PC-9 (cell line): ENCODE results near the gene ASTL. TPM values are rescaled to one million over a fixed set of nuclear protein-coding genes. Genes with fewer than 3 reads are reported as not detected.

Source experiments
- BruUV-seq: library from RNA; stranded (reverse); fragments of 400-500 nt; replicated peaks from 2 replicates; lab custom pipeline; 2021; lab: Mats Ljungman, UMichigan
- CTCF ChIA-PET: fragments of 300-600 bp; sonication (Branson Sonifier 250); formaldehyde crosslinking; loops from one replicate; lab custom pipeline; 2022; ENCODE audit warnings: antibody characterized with exemption; lab: Charles Lee
- POLR2A ChIA-PET: fragments of 300-600 bp; sonication (Branson Sonifier 250); formaldehyde crosslinking; loops from one replicate; lab custom pipeline; 2022; ENCODE audit warnings: antibody characterized with exemption; ENCODE audit not compliant: unreplicated experiment; lab: Charles Lee
- DNase-seq, 2 experiments: peaks; one replicate each; pipeline versions ENCODE4 v3.0.0 to v3.0.0-alpha.2; 2015 to 2022; ENCODE audit warnings: mixed read lengths in 1 of 2
- H2AFZ ChIP-seq: fragments of 200-600 bp; sonication (generic); 2 replicates; pipeline ENCODE4 v1.8.1; 2017; ENCODE audit warnings: antibody characterized with exemption
- H3F3A ChIP-seq: fragments of 200-600 bp; sonication (generic); 2 replicates; pipeline ENCODE4 v1.8.1; 2017; ENCODE audit warnings: antibody characterized with exemption, mild to moderate bottlenecking, low read depth; ENCODE audit not compliant: insufficient read depth
- H3K27ac ChIP-seq: fragments of 200-600 bp; sonication (generic); 2 replicates; pipeline ENCODE4 v1.6.1; 2016; ENCODE audit warnings: mixed run types
- H3K27me3 ChIP-seq: fragments of 200-600 bp; sonication (generic); 2 replicates; pipeline ENCODE4 v1.6.1; 2016; ENCODE audit warnings: low read depth, mixed run types; ENCODE audit not compliant: insufficient read depth
- H3K36me3 ChIP-seq: fragments of 200-600 bp; sonication (generic); 2 replicates; pipeline ENCODE4 v1.6.1; 2016; ENCODE audit warnings: low read depth, mixed run types
- H3K4me1 ChIP-seq: fragments of 200-600 bp; sonication (generic); replicated peaks from 2 replicates; pipeline ENCODE4 v1.6.1; 2016; ENCODE audit warnings: mixed run types; ENCODE audit not compliant: insufficient read depth
- H3K4me2 ChIP-seq: fragments of 200-600 bp; sonication (generic); 2 replicates; pipeline ENCODE4 v1.6.1; 2017; ENCODE audit warnings: mixed run types
- H3K4me3 ChIP-seq: fragments of 200-600 bp; sonication (generic); 2 replicates; pipeline ENCODE4 v1.6.1; 2016; ENCODE audit warnings: mixed run types
- H3K79me2 ChIP-seq: fragments of 200-600 bp; sonication (generic); 2 replicates; pipeline ENCODE4 v1.6.1; 2017; ENCODE audit warnings: low read depth, mixed run types
- H3K9me2 ChIP-seq: fragments of 200-600 bp; sonication (generic); 2 replicates; pipeline ENCODE4 v1.8.1; 2017; ENCODE audit warnings: mild to moderate bottlenecking; ENCODE audit not compliant: insufficient read depth
- H3K9me3 ChIP-seq: fragments of 200-600 bp; sonication (generic); 2 replicates; pipeline ENCODE4 v1.8.1; 2016; ENCODE audit warnings: low read depth; ENCODE audit not compliant: insufficient read depth
- H4K20me1 ChIP-seq: fragments of 200-600 bp; sonication (generic); 2 replicates; pipeline ENCODE4 v1.8.1; 2017; ENCODE audit not compliant: insufficient read depth
- EZH2 ChIP-seq: fragments of 200-600 bp; sonication (generic); IDR thresholded peaks from 2 replicates; pipeline ENCODE4 v1.8.0; 2017; ENCODE audit warnings: antibody characterized with exemption, low read depth
- intact Hi-C: fragments of 100-400 bp; cut with micrococcal nuclease; formaldehyde crosslinking; loops from one replicate; pipeline ENCODE4 v1.10.0; 2022; ENCODE audit not compliant: unreplicated experiment
- total RNA-seq: library from RNA; stranded (reverse); gene quantifications from 2 replicates; pipeline ENCODE4 v1.2.3, GENCODE V29; 2021
- TF ChIP-seq, protein P1 (sequence below): fragments of 200-600 bp; sonication (generic); conservative IDR thresholded peaks from 2 replicates; pipeline ENCODE4 v1.6.1; 2017; ENCODE audit warnings: mixed run types, antibody characterized with exemption, mild to moderate bottlenecking, moderate library complexity

The ASTL gene
- total RNA-seq, 1 experiment from 2014 or later = not detected

GRCh38 chr2:96156011-96156820 lies 17.9 kb upstream of the ASTL start:
- no peak for DNase-seq
- intact Hi-C loops = no loop called here
- Histone ChIP-seq H3K79me2 (no peaks in the 10 kb centered on the region), H3K4me3 (no peak overlapping the region), H3K4me2 (no peak overlapping the region), H2AFZ (no peak overlapping the region), H3K36me3 (no peaks in the 10 kb centered on the region), H3K9me3 (no peaks in the 10 kb centered on the region), H3F3A (no peaks in the 10 kb centered on the region), H3K9me2 (no peaks in the 10 kb centered on the region), H3K27me3 (peaks cover 24% of the 10 kb centered on the region; the same call in 1 of the 2 replicates), H4K20me1 (no peaks in the 10 kb centered on the region), H3K4me1 (no peaks in the 10 kb centered on the region), H3K27ac (no peak overlapping the region)
- CTCF ChIA-PET = no interaction called here
- POLR2A ChIA-PET = no interaction called here
- BruUV-seq = no TSS peak
- TF ChIP-seq EZH2 = no peak
- TF ChIP-seq, protein P1, sequence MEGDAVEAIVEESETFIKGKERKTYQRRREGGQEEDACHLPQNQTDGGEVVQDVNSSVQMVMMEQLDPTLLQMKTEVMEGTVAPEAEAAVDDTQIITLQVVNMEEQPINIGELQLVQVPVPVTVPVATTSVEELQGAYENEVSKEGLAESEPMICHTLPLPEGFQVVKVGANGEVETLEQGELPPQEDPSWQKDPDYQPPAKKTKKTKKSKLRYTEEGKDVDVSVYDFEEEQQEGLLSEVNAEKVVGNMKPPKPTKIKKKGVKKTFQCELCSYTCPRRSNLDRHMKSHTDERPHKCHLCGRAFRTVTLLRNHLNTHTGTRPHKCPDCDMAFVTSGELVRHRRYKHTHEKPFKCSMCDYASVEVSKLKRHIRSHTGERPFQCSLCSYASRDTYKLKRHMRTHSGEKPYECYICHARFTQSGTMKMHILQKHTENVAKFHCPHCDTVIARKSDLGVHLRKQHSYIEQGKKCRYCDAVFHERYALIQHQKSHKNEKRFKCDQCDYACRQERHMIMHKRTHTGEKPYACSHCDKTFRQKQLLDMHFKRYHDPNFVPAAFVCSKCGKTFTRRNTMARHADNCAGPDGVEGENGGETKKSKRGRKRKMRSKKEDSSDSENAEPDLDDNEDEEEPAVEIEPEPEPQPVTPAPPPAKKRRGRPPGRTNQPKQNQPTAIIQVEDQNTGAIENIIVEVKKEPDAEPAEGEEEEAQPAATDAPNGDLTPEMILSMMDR = no peak

DNA sequence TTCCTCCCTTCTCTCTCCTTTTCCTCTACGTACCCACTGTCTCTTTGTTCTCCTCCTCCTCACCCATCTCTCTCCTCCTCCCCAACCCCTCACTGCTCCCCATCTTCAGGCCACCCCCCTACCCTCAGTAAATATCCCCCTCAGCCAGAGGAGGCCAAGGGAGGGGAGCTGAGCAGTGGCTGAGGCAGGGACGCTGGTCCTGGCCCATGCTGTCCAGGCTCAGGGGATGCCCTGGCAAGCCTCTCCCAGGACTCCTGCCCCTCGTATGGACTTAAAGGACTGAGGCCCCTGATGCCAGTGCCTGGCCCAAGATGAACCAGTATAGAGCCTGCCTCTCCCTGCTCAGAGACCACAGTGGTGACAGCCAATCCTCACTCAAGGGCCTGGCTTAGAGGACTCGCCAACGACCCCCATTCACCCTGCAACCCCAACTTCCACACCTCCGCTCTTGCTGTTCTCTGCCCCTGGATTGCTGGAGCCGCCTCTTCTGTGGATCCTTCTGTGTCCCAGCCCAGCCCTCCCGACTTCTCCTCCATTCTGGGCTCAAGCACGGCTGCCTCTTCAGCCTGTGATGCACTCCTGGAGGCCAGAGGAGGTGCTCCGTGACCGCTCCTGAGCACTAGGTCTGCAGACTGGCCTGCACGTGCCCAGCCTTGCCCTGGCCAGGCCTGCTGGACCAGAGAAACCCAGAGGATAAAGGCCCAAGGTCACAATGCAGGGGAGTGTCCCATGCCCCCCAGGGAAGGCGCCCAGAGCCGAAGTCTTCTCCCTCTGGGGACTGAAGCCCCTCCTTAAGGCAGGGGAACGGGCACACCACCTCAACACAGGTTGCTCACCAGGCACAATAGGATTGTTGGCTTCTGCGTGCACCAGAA lies 16.4 kb upstream of the ASTL start:
- Histone ChIP-seq H3K4me1 (no peaks in the 10 kb centered on the region), H3K27ac (no peak overlapping the region), H3K79me2 (no peaks in the 10 kb centered on the region), H3K4me3 (no peak overlapping the region), H3K9me2 (no peaks in the 10 kb centered on the region), H3K36me3 (no peaks in the 10 kb centered on the region), H3F3A (no peaks in the 10 kb centered on the region), H4K20me1 (no peaks in the 10 kb centered on the region), H3K4me2 (no peak overlapping the region), H3K27me3 (peaks cover 23% of the 10 kb centered on the region; the same call in 1 of the 2 replicates), H3K9me3 (no peaks in the 10 kb centered on the region), H2AFZ (no peak overlapping the region)
- CTCF ChIA-PET = no interaction called here
- DNase-seq = no peak
- TF ChIP-seq, protein P1 = no peak
- TF ChIP-seq EZH2 = no peak
- intact Hi-C loops = no loop called here
- BruUV-seq = no TSS peak
- POLR2A ChIA-PET = no interaction called here

DNA sequence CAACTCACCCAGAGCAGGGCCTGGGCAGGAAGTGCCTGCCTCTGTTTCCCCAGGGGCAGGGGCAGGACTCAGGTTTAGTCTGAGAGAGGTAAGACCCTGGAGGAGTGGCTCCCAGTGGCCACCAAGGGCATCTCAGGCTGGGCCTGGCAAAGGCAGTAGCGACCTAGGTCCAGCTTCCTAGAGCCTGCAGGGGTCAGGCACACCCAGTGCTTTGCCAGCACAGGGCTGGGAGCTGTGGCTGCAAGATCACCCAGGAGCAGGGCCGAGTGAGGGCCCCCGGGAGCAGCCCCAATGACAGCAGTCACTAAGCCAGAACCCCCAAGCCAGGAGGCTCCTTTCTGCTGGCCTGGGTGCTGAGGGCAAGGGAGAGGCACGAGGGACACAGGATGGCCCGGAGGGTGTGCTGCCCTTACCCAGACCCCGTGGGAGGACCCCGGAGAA lies 15.7 kb upstream of the ASTL start:
- no peaks in the 10 kb centered on the region for H3K79me2 ChIP-seq
- POLR2A ChIA-PET = no interaction called here
- CTCF ChIA-PET = no interaction called here
- no TSS peak for BruUV-seq
- no peaks in the 10 kb centered on the region for H3K9me3 ChIP-seq
- no peaks in the 10 kb centered on the region for H3K36me3 ChIP-seq
- TF ChIP-seq EZH2 = no peak
- no peaks in the 10 kb centered on the region for H3K9me2 ChIP-seq
- no peaks in the 10 kb centered on the region for H3K4me1 ChIP-seq
- DNase-seq = no peak
- H3K27ac ChIP-seq = no peak overlapping the region
- H3K4me3 ChIP-seq = no peak overlapping the region
- H3K27me3 ChIP-seq = peaks cover 17% of the 10 kb centered on the region; the same call in 1 of the 2 replicates
- H3F3A ChIP-seq = no peaks in the 10 kb centered on the region
- H3K4me2 ChIP-seq = no peak overlapping the region
- H4K20me1 ChIP-seq = no peaks in the 10 kb centered on the region
- H2AFZ ChIP-seq = no peak overlapping the region
- intact Hi-C loops = no loop called here
